Measurements from ENCODE around the gene LRBA. TPM values are rescaled to one million over a fixed set of nuclear protein-coding genes. Genes with fewer than 3 reads are reported as not detected.

The LRBA gene
- total RNA-seq, 1 donor = 38.4 TPM

- DNase-seq (ENCODE audit: low read depth) = no peak
Measured at GRCh38 chr4:150580306-150580705, 434.8 kb downstream of the LRBA start.

GRCh38 chr4:150579551-150580234, 435.4 kb downstream of the LRBA start:
- peak overlapping the region; percentile 49 for H3K4me3 ChIP-seq (ENCODE audit: low read depth, low read length)
- DNase-seq (ENCODE audit: low read depth) = peak; percentile 25
- TF ChIP-seq CTCF (IDR thresholded peaks at IDR 0.05; ENCODE audit: insufficient read depth, low read depth, low read length) = no peak

More at GRCh38 chr4:150580306-150580705, 434.8 kb downstream of the LRBA start:
- TF ChIP-seq CTCF (IDR thresholded peaks at IDR 0.05; ENCODE audit: insufficient read depth, low read depth, low read length) = no peak
- no peak overlapping the region for H3K4me3 ChIP-seq (ENCODE audit: low read depth, low read length)

- no peak overlapping the region for H3K4me3 ChIP-seq (ENCODE audit: low read depth, low read length)
- TF ChIP-seq CTCF (IDR thresholded peaks at IDR 0.05; ENCODE audit: insufficient read depth, low read depth, low read length) = no peak
- no peak for DNase-seq (ENCODE audit: low read depth)
Measured at GRCh38 chr4:150578745-150579501, 436.2 kb downstream of the LRBA start.

GRCh38 chr4:150577796-150578195, 437.3 kb downstream of the LRBA start:
- TF ChIP-seq CTCF (IDR thresholded peaks at IDR 0.05; ENCODE audit: insufficient read depth, low read depth, low read length) = no peak
- H3K4me3 ChIP-seq (ENCODE audit: low read depth, low read length) = no peak overlapping the region
- DNase-seq (ENCODE audit: low read depth) = no peak

GRCh38 chr4:150574678-150575077, 440.4 kb downstream of the LRBA start:
- DNase-seq (ENCODE audit: low read depth) = no peak
- no peak overlapping the region for H3K4me3 ChIP-seq (ENCODE audit: low read depth, low read length)

GRCh38 chr4:150573534-150573933, 441.6 kb downstream of the LRBA start:
- DNase-seq (ENCODE audit: low read depth) = peak; percentile 14
- H3K4me3 ChIP-seq (ENCODE audit: low read depth, low read length) = no peak overlapping the region
- TF ChIP-seq CTCF (IDR thresholded peaks at IDR 0.05; ENCODE audit: insufficient read depth, low read depth, low read length) = no peak

More at GRCh38 chr4:150574678-150575077, 440.4 kb downstream of the LRBA start:
- TF ChIP-seq CTCF (IDR thresholded peaks at IDR 0.05; ENCODE audit: insufficient read depth, low read depth, low read length) = no peak

Measured in fibroblast of villous mesenchyme (primary cell).